ENCODE data around the gene KLHL24.

KLHL24 gene

DNA sequence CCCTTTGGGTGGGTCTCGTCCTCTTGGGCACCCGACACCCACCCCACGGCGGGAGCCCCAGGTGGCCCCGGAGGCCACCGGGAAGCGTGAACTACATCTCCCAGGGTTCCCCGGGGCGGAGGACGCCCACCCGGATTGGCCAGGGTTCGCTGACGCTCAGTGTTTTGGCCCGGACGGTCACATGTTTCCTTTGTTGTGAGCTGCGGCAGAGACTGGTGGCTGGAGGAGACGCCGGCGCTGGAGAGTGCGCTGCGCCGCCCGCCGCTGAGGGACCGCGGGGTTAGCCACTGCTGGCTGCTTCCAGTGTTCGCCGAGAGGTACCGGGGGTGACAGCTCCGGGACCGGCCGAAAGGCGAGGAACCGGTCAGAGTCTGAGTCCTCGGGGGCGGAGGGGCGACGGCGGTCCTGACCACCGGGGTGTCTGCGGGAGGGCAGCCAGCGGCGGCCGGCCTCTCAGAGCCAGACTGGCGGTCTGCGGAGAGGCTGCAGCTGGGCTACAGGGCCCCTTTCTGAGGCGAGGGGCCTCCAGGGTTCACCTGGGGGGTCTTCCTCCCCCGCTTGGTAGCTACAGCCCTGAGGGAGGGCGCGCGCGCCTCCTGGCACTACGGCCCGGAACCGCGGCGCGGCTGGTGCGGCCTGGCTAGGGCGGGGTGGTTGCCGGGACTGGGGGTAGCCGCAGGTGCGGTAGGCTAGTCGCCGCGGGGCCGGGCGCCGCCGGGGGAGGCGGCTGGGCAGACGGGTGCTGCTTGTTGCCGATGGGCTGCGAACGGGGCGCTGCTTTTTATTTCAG lies at the start of gene KLHL24 (continued):
- TF ChIP-seq KLF17 (tag by site-specific recombination; IDR thresholded peaks at IDR 0.05) (no peak), PRDM10 (tag by site-specific recombination; IDR thresholded peaks at IDR 0.05) (peak; percentile 33), GLIS1 (tag by site-specific recombination; IDR thresholded peaks at IDR 0.05) (peak; percentile 58), ZIC2 (tag by site-specific recombination; IDR thresholded peaks at IDR 0.05) (no peak; the same call in 1 of the 2 replicates), ZNF19 (tag by site-specific recombination; IDR thresholded peaks at IDR 0.05; ENCODE audit: low read depth) (no peak), ZNF157 (tag by site-specific recombination; IDR thresholded peaks at IDR 0.05) (no peak), ZBTB11 (tag by site-specific recombination; conservative IDR thresholded peaks at IDR 0.05; ENCODE audit: low read depth) (no peak), ZNF76 (tag by site-specific recombination; IDR thresholded peaks at IDR 0.05; ENCODE audit: borderline replicate concordance, low read depth) (peak; percentile 92), ZNF830 (tag by site-specific recombination; IDR thresholded peaks at IDR 0.05; ENCODE audit: low read depth) (no peak), ATF2 (tag by site-specific recombination; IDR thresholded peaks at IDR 0.05; ENCODE audit: low read depth) (no peak), ZBTB20 (tag by site-specific recombination; IDR thresholded peaks at IDR 0.05) (peak; percentile 59; the same call in 1 of the 2 replicates), ZNF473 (tag by site-specific recombination; IDR thresholded peaks at IDR 0.05) (no peak), ZNF155 (tag by site-specific recombination; IDR thresholded peaks at IDR 0.05) (no peak), ZNF692 (tag by site-specific recombination; IDR thresholded peaks at IDR 0.05) (no peak), ZBTB26 (tag by site-specific recombination; optimal IDR thresholded peaks at IDR 0.05) (peak; percentile 39), ZNF133 (tag by site-specific recombination; IDR thresholded peaks at IDR 0.05) (no peak), ZNF248 (tag by site-specific recombination; IDR thresholded peaks at IDR 0.05) (no peak), ZNF184 (tag by site-specific recombination; IDR thresholded peaks at IDR 0.05) (no peak)
- TF ChIP-seq, protein P1, sequence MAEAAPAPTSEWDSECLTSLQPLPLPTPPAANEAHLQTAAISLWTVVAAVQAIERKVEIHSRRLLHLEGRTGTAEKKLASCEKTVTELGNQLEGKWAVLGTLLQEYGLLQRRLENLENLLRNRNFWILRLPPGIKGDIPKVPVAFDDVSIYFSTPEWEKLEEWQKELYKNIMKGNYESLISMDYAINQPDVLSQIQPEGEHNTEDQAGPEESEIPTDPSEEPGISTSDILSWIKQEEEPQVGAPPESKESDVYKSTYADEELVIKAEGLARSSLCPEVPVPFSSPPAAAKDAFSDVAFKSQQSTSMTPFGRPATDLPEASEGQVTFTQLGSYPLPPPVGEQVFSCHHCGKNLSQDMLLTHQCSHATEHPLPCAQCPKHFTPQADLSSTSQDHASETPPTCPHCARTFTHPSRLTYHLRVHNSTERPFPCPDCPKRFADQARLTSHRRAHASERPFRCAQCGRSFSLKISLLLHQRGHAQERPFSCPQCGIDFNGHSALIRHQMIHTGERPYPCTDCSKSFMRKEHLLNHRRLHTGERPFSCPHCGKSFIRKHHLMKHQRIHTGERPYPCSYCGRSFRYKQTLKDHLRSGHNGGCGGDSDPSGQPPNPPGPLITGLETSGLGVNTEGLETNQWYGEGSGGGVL (tag by site-specific recombination; IDR thresholded peaks at IDR 0.05), result no peak

All from HEK293 (cell line).